Measurements from ENCODE around the gene POLR3B. TPM values are rescaled to one million over a fixed set of nuclear protein-coding genes. Genes with fewer than 3 reads are reported as not detected.
A peak's percentile ranks its signal among the peaks of the same experiment; 100 is the strongest.
"Not testable (repeated sequence)": the region's sequence is repeated elsewhere in the genome, so short reads cannot be mapped to it uniquely, and the experiment has no call there.

POLR3B gene
- total and polyA plus RNA-seq, 2 experiments from 2014 or later = 4.0 to 14.6 TPM

GRCh38 chr12:106461730-106462129 is 104.2 kb downstream of the POLR3B start (continued):
- TF ChIP-seq CTCF (conservative IDR thresholded peaks at IDR 0.05; ENCODE audit: low read depth in 2 of 2) = no peak

- H3K9me2 ChIP-seq (ENCODE audit: insufficient read depth); DNase-seq (ENCODE audit: low spot score); H3K4me2 ChIP-seq; H3K27me3 Mint-ChIP-seq (ENCODE audit: insufficient read depth, low read depth, poor library complexity); H3K27me3 ChIP-seq (ENCODE audit: insufficient read depth); H3K79me2 ChIP-seq (replicated peaks; ENCODE audit: insufficient read depth); H3K27ac Mint-ChIP-seq; H3K4me1 Mint-ChIP-seq; H3K36me3 ChIP-seq (ENCODE audit: insufficient read depth); H4K20me1 ChIP-seq (replicated peaks; ENCODE audit: insufficient read depth); ATAC-seq; H3K4me3 ChIP-seq; H3K27ac ChIP-seq (ENCODE audit: low read depth); H3F3A ChIP-seq (replicated peaks; ENCODE audit: low read depth); H2AFZ ChIP-seq; H3K4me1 ChIP-seq (ENCODE audit: insufficient read depth); H3K4me3 Mint-ChIP-seq: not testable (repeated sequence)
- H3K9me3 Mint-ChIP-seq = peaks cover 10% of the 10 kb centered on the region; the same call in 2 of the 3 replicates
- H3K36me3 Mint-ChIP-seq (ENCODE audit: low read depth) = peaks cover 40% of the 10 kb centered on the region; the same call in 2 of the 3 replicates
Observed at GRCh38 chr12:106465605-106466004, 108.1 kb downstream of the POLR3B start.

- H3K4me2 ChIP-seq; H3K9me2 ChIP-seq (ENCODE audit: insufficient read depth); H3F3A ChIP-seq (replicated peaks; ENCODE audit: low read depth); H3K36me3 ChIP-seq (ENCODE audit: insufficient read depth); H3K79me2 ChIP-seq (replicated peaks; ENCODE audit: insufficient read depth); H3K4me1 ChIP-seq (ENCODE audit: insufficient read depth); H2AFZ ChIP-seq; H3K27ac ChIP-seq (ENCODE audit: low read depth); DNase-seq (ENCODE audit: low spot score); H3K4me3 ChIP-seq; H3K27me3 Mint-ChIP-seq (ENCODE audit: insufficient read depth, low read depth, poor library complexity); H4K20me1 ChIP-seq (replicated peaks; ENCODE audit: insufficient read depth); H3K27ac Mint-ChIP-seq; H3K4me1 Mint-ChIP-seq; ATAC-seq; H3K27me3 ChIP-seq (ENCODE audit: insufficient read depth); H3K4me3 Mint-ChIP-seq: not testable (repeated sequence)
- Mint-ChIP-seq H3K36me3 (ENCODE audit: low read depth) (peaks cover 25% of the 10 kb centered on the region), H3K9me3 (peaks cover 15% of the 10 kb centered on the region)
Observed at GRCh38 chr12:106475662-106476061, 118.1 kb downstream of the POLR3B start.

GRCh38 chr12:106477627-106478026 is 120.1 kb downstream of the POLR3B start:
- not testable (repeated sequence) for H3K27ac ChIP-seq (ENCODE audit: low read depth); H3K27me3 ChIP-seq (ENCODE audit: insufficient read depth); H3F3A ChIP-seq (replicated peaks; ENCODE audit: low read depth); H2AFZ ChIP-seq; H3K36me3 ChIP-seq (ENCODE audit: insufficient read depth); H3K9me2 ChIP-seq (ENCODE audit: insufficient read depth); H3K4me1 Mint-ChIP-seq; H3K4me1 ChIP-seq (ENCODE audit: insufficient read depth); H3K79me2 ChIP-seq (replicated peaks; ENCODE audit: insufficient read depth); H4K20me1 ChIP-seq (replicated peaks; ENCODE audit: insufficient read depth); H3K27me3 Mint-ChIP-seq (ENCODE audit: insufficient read depth, low read depth, poor library complexity); DNase-seq (ENCODE audit: low spot score); H3K9me3 Mint-ChIP-seq
- peaks cover 14% of the 10 kb centered on the region for H3K36me3 Mint-ChIP-seq (ENCODE audit: low read depth)
- peak overlapping the region; percentile 62 for H3K4me3 Mint-ChIP-seq
- H3K27ac Mint-ChIP-seq = peak overlapping the region; percentile 65; the same call in 1 of the 2 replicates
- peak; percentile 52 for ATAC-seq
- peak overlapping the region; percentile 62 for H3K4me2 ChIP-seq
- H3K4me3 ChIP-seq = 0 out of 2 replicates have a peak overlapping the region, but pooled peaks have one; percentile 43

GRCh38 chr12:106480251-106480650 is 122.7 kb downstream of the POLR3B start:
- no peak overlapping the region for H3K27ac ChIP-seq (ENCODE audit: low read depth)
- H3K27me3 ChIP-seq (ENCODE audit: insufficient read depth) = no peaks in the 10 kb centered on the region
- H3K4me1 ChIP-seq (ENCODE audit: insufficient read depth) = no peaks in the 10 kb centered on the region
- no peaks in the 10 kb centered on the region for H3F3A ChIP-seq (replicated peaks; ENCODE audit: low read depth)
- Mint-ChIP-seq H3K27ac (no peak overlapping the region), H3K36me3 (ENCODE audit: low read depth) (peaks cover 14% of the 10 kb centered on the region), H3K4me1 (peaks cover 8% of the 10 kb centered on the region; the same call in 2 of the 3 replicates), H3K4me3 (no peak overlapping the region), H3K9me3 (peaks cover 7% of the 10 kb centered on the region; the same call in 2 of the 3 replicates), H3K27me3 (ENCODE audit: insufficient read depth, low read depth, poor library complexity) (peaks cover 5% of the 10 kb centered on the region)
- ATAC-seq = no peak; the same call in 1 of the 3 replicates
- no peak for DNase-seq (ENCODE audit: low spot score)
- H3K36me3 ChIP-seq (ENCODE audit: insufficient read depth) = no peaks in the 10 kb centered on the region
- H4K20me1 ChIP-seq (replicated peaks; ENCODE audit: insufficient read depth) = no peaks in the 10 kb centered on the region
- no peak overlapping the region for H3K4me2 ChIP-seq
- H2AFZ ChIP-seq = no peak overlapping the region
- no peak overlapping the region for H3K4me3 ChIP-seq
- no peaks in the 10 kb centered on the region for H3K9me2 ChIP-seq (ENCODE audit: insufficient read depth)
- H3K79me2 ChIP-seq (replicated peaks; ENCODE audit: insufficient read depth) = no peaks in the 10 kb centered on the region
- TF ChIP-seq CTCF (conservative IDR thresholded peaks at IDR 0.05; ENCODE audit: low read depth in 2 of 2) (no peak), STAT1 (IDR thresholded peaks at IDR 0.05; ENCODE audit: unreplicated experiment) (no peak), CREB1 (CRISPR knock-in tag; IDR thresholded peaks at IDR 0.05; ENCODE audit: low read depth) (no peak), EZH2phosphoT487 (IDR thresholded peaks at IDR 0.05; ENCODE audit: unreplicated experiment) (no peak), EZH2 (IDR thresholded peaks at IDR 0.05; ENCODE audit: low read depth, unreplicated experiment) (no peak)

Measured in GM23338 (cell line).